WTC11 (cell line): ENCODE data around the gene STIM2. TPM values are rescaled to one million over a fixed set of nuclear protein-coding genes. Genes with fewer than 3 reads are reported as not detected.

Source experiments
- ATAC-seq: fragments of 200-7000 bp; cut with Tn5 transposase; 2 replicates; pipeline ENCODE4 v1.10.0; 2021; ENCODE audit warnings: mild to moderate bottlenecking, moderate library complexity
- CTCF ChIA-PET: fragments of 300-600 bp; sonication (Branson Sonifier 250); formaldehyde crosslinking; loops from one replicate; lab custom pipeline; 2021; ENCODE audit warnings: antibody characterized with exemption; lab: Charles Lee
- POLR2A ChIA-PET: fragments of 350-600 bp; sonication (Branson Sonifier 250); formaldehyde crosslinking; loops from one replicate; lab custom pipeline; 2021; ENCODE audit warnings: antibody characterized with exemption; lab: Charles Lee
- DNase-seq: peaks from one replicate; pipeline ENCODE4 v3.0.0; 2021; ENCODE audit warnings: low spot score
- H3K27ac Mint-ChIP-seq: 2 replicates; pipeline ENCODE4 v1.8.0; 2021; ENCODE audit warnings: mixed read lengths
- H3K27me3 Mint-ChIP-seq: 2 replicates; pipeline ENCODE4 v1.8.0; 2021; ENCODE audit warnings: low read depth, mild to moderate bottlenecking, moderate library complexity, mixed read lengths
- H3K36me3 Mint-ChIP-seq: 2 replicates; pipeline ENCODE4 v1.8.0; 2021; ENCODE audit warnings: mixed read lengths
- H3K4me1 Mint-ChIP-seq: 2 replicates; pipeline ENCODE4 v1.8.0; 2022; ENCODE audit warnings: mixed read lengths
- H3K4me3 Mint-ChIP-seq: 2 replicates; pipeline ENCODE4 v1.8.0; 2021; ENCODE audit warnings: mild to moderate bottlenecking, moderate library complexity, mixed read lengths
- H3K9me3 Mint-ChIP-seq: 2 replicates; pipeline ENCODE4 v1.8.0; 2021; ENCODE audit warnings: mixed read lengths
- ETV6 ChIP-seq: sonication (generic); formaldehyde crosslinking; IDR thresholded peaks from 2 replicates; pipeline ENCODE4 v1.8.1; 2022; ENCODE audit warnings: mild to moderate bottlenecking, missing genetic modification reagents
- GTF2I ChIP-seq: fragments of 250-450 bp; sonication (Bioruptor Pico); conservative IDR thresholded peaks from 2 replicates; pipeline ENCODE4 v1.4.0; 2021; ENCODE audit warnings: mild to moderate bottlenecking
- HMGA2 ChIP-seq: fragments of 250-450 bp; sonication (Bioruptor Pico); IDR thresholded peaks from 2 replicates; pipeline ENCODE4 v1.4.0; 2021; ENCODE audit warnings: mild to moderate bottlenecking, moderate library complexity
- HMGXB4 ChIP-seq: sonication (generic); formaldehyde crosslinking; IDR thresholded peaks from 2 replicates; pipeline ENCODE4 v1.8.1; 2023; ENCODE audit warnings: mild to moderate bottlenecking, moderate library complexity, missing genetic modification reagents
- JAZF1 ChIP-seq: fragments of 250-450 bp; sonication (Bioruptor Pico); IDR thresholded peaks from 2 replicates; pipeline ENCODE4 v1.9.0; 2021; ENCODE audit warnings: moderate library complexity, mild to moderate bottlenecking, inconsistent platforms
- OVOL2 ChIP-seq: fragments of 250-450 bp; sonication (Bioruptor Pico); IDR thresholded peaks from 2 replicates; pipeline ENCODE4 v1.9.0; 2021; ENCODE audit warnings: mild to moderate bottlenecking, borderline replicate concordance
- PREB ChIP-seq: sonication (generic); formaldehyde crosslinking; IDR thresholded peaks from 2 replicates; pipeline ENCODE4 v1.8.1; 2022; ENCODE audit warnings: mild to moderate bottlenecking, missing genetic modification reagents, moderate library complexity, borderline replicate concordance
- TEAD1 ChIP-seq: sonication (generic); formaldehyde crosslinking; IDR thresholded peaks from 2 replicates; pipeline ENCODE4 v1.8.0; 2022; ENCODE audit warnings: mild to moderate bottlenecking, missing genetic modification reagents
- ZNF232 ChIP-seq: sonication (generic); formaldehyde crosslinking; IDR thresholded peaks from 2 replicates; pipeline ENCODE4 v1.8.0; 2022; ENCODE audit warnings: mild to moderate bottlenecking, missing genetic modification reagents
- ZNF416 ChIP-seq: fragments of 250-450 bp; sonication (Bioruptor Pico); IDR thresholded peaks from 2 replicates; pipeline ENCODE4 v1.9.0; 2021; ENCODE audit warnings: mild to moderate bottlenecking, inconsistent platforms
- ZNF425 ChIP-seq: fragments of 250-450 bp; sonication (Bioruptor Pico); conservative IDR thresholded peaks from 2 replicates; pipeline ENCODE4 v1.9.0; 2021; ENCODE audit warnings: mild to moderate bottlenecking
- total RNA-seq: library from RNA; stranded (reverse); gene quantifications from 3 replicates; pipeline ENCODE4 v1.2.3, GENCODE V29; 2021
- TF ChIP-seq, protein P1 (sequence below): sonication (generic); formaldehyde crosslinking; IDR thresholded peaks from 2 replicates; pipeline ENCODE4 v1.8.0; 2022; ENCODE audit warnings: missing genetic modification reagents
- TF ChIP-seq, protein P2 (sequence below): sonication (generic); formaldehyde crosslinking; conservative IDR thresholded peaks from 2 replicates; pipeline ENCODE4 v1.8.1; 2023; ENCODE audit warnings: mild to moderate bottlenecking, low read depth, missing genetic modification reagents, moderate library complexity

The STIM2 gene
- total RNA-seq, 1 experiment from 2014 or later: 22.4 TPM

DNA sequence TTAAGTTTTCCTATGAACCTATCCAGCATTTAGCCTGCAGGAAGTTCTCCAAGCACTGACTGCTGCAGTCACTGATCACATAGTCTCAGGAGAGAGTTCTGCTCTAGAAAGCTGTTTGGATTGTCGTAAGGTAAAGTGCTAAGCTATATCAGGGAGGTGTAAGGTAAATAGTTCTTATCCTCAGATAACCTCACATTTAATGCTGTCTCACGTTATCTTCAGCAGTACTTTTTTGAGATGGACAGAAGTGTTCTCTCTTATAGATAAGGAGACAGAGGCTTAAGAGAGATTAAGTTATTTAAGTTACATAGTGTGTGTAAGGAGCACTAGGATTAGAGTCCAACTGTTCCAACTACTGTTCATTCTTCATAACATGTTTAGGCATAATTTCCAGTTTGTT lies 77.9 kb downstream of the STIM2 start:
- DNase-seq (no peak), ATAC-seq (no peak)
- H3K27me3 Mint-ChIP-seq: no peaks in the 10 kb centered on the region
- H3K4me1 Mint-ChIP-seq: peaks cover 37% of the 10 kb centered on the region
- no peaks in the 10 kb centered on the region for H3K9me3 Mint-ChIP-seq
- POLR2A ChIA-PET: no interaction called here
- no peaks in the 10 kb centered on the region for H3K36me3 Mint-ChIP-seq
- no peak overlapping the region for H3K4me3 Mint-ChIP-seq
- no peak for TF ChIP-seq ZNF232 (CRISPR knock-in tag)
- no peak for TF ChIP-seq ETV6 (CRISPR knock-in tag)
- TF ChIP-seq, protein P1, sequence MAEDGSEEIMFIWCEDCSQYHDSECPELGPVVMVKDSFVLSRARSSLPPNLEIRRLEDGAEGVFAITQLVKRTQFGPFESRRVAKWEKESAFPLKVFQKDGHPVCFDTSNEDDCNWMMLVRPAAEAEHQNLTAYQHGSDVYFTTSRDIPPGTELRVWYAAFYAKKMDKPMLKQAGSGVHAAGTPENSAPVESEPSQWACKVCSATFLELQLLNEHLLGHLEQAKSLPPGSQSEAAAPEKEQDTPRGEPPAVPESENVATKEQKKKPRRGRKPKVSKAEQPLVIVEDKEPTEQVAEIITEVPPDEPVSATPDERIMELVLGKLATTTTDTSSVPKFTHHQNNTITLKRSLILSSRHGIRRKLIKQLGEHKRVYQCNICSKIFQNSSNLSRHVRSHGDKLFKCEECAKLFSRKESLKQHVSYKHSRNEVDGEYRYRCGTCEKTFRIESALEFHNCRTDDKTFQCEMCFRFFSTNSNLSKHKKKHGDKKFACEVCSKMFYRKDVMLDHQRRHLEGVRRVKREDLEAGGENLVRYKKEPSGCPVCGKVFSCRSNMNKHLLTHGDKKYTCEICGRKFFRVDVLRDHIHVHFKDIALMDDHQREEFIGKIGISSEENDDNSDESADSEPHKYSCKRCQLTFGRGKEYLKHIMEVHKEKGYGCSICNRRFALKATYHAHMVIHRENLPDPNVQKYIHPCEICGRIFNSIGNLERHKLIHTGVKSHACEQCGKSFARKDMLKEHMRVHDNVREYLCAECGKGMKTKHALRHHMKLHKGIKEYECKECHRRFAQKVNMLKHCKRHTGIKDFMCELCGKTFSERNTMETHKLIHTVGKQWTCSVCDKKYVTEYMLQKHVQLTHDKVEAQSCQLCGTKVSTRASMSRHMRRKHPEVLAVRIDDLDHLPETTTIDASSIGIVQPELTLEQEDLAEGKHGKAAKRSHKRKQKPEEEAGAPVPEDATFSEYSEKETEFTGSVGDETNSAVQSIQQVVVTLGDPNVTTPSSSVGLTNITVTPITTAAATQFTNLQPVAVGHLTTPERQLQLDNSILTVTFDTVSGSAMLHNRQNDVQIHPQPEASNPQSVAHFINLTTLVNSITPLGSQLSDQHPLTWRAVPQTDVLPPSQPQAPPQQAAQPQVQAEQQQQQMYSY (CRISPR knock-in tag): no peak
- no peak for TF ChIP-seq TEAD1
- TF ChIP-seq, protein P2, sequence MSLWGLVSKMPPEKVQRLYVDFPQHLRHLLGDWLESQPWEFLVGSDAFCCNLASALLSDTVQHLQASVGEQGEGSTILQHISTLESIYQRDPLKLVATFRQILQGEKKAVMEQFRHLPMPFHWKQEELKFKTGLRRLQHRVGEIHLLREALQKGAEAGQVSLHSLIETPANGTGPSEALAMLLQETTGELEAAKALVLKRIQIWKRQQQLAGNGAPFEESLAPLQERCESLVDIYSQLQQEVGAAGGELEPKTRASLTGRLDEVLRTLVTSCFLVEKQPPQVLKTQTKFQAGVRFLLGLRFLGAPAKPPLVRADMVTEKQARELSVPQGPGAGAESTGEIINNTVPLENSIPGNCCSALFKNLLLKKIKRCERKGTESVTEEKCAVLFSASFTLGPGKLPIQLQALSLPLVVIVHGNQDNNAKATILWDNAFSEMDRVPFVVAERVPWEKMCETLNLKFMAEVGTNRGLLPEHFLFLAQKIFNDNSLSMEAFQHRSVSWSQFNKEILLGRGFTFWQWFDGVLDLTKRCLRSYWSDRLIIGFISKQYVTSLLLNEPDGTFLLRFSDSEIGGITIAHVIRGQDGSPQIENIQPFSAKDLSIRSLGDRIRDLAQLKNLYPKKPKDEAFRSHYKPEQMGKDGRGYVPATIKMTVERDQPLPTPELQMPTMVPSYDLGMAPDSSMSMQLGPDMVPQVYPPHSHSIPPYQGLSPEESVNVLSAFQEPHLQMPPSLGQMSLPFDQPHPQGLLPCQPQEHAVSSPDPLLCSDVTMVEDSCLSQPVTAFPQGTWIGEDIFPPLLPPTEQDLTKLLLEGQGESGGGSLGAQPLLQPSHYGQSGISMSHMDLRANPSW (CRISPR knock-in tag): no peak
- no peak for TF ChIP-seq PREB (CRISPR knock-in tag)
- CTCF ChIA-PET: no interaction called here
- H3K27ac Mint-ChIP-seq: no peak overlapping the region

DNA sequence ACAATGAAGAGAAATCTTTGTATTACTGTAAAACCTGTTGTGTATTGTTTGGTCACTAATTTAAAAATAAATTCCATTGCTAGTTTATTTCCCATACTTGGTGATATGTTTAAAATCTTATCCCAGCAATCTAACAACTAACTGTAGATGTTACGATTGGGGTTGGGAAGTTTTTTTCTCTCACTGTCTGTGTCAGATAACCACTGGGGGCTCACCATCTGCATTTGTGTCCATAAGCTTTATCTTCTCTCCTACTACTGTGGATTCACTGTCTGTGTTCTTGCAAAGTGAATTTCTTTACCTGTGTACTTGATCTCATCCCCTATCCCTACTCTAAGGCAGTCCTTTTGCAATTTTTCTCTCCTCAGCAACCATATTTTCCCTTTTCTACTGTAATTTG lies 81.3 kb downstream of the STIM2 start:
- TF ChIP-seq OVOL2 (CRISPR knock-in tag) (no peak), JAZF1 (CRISPR knock-in tag) (no peak), ZNF425 (CRISPR knock-in tag) (no peak), ZNF416 (CRISPR knock-in tag) (no peak), HMGA2 (no peak), GTF2I (CRISPR knock-in tag) (no peak), HMGXB4 (CRISPR knock-in tag) (no peak)
- TF ChIP-seq, all 79 proteins: peak for 0
- Mint-ChIP-seq H3K9me3 (no peaks in the 10 kb centered on the region; the same call in 1 of the 2 replicates), H3K27ac (0 out of 2 replicates have a peak overlapping the region, but pooled peaks have one; percentile 1), H3K36me3 (no peaks in the 10 kb centered on the region), H3K4me3 (no peak overlapping the region), H3K27me3 (no peaks in the 10 kb centered on the region), H3K4me1 (peaks cover 32% of the 10 kb centered on the region)
- CTCF ChIA-PET: no interaction called here
- ATAC-seq (no peak), DNase-seq (no peak)
- POLR2A ChIA-PET: no interaction called here
